Keratinocyte (primary cell): ENCODE data around the gene GPR137B. TPM values are rescaled to one million over a fixed set of nuclear protein-coding genes. Genes with fewer than 3 reads are reported as not detected.

Source experiments
- DNase-seq: peaks from one replicate; pipeline ENCODE4 v3.0.0-alpha.2; 2011; ENCODE audit warnings: low read depth, missing footprints, low spot score
- FAIRE-seq: peaks from 2 replicates; lab custom pipeline; 2011; peaks lifted over from hg19 to GRCh38; lab: Jason Lieb, UNC
- H2AFZ ChIP-seq: 2 replicates; pipeline ENCODE4 v1.6.0; 2012; ENCODE audit warnings: low read length, control low read depth, inconsistent platforms; ENCODE audit not compliant: control insufficient read depth
- H3K27ac ChIP-seq: 2 replicates; pipeline ENCODE4 v1.5.1; 2011; ENCODE audit warnings: low read length; ENCODE audit not compliant: control insufficient read depth, insufficient read depth
- H3K27me3 ChIP-seq: 3 replicates; pipeline ENCODE4 v1.6.0; 2011; ENCODE audit warnings: low read length; ENCODE audit not compliant: control insufficient read depth, insufficient read depth; ENCODE audit errors: extremely low read depth
- H3K36me3 ChIP-seq, 2 experiments: 2 replicates in 1 of 2; 3 replicates in 1 of 2; pipeline ENCODE4 v1.5.1; 2011; ENCODE audit warnings: low read length in 2 of 2, mild to moderate bottlenecking in 1 of 2; ENCODE audit not compliant: control insufficient read depth in 2 of 2, insufficient read depth in 2 of 2; ENCODE audit errors: extremely low read depth in 1 of 2
- H3K4me1 ChIP-seq: 3 replicates; pipeline ENCODE4 v1.5.1; 2011; ENCODE audit warnings: low read length; ENCODE audit not compliant: control insufficient read depth, insufficient read depth; ENCODE audit errors: extremely low read depth
- H3K4me2 ChIP-seq: 3 replicates; pipeline ENCODE4 v1.6.0; 2011; ENCODE audit warnings: low read depth, low read length; ENCODE audit not compliant: control insufficient read depth, insufficient read depth; ENCODE audit errors: extremely low read depth
- H3K4me3 ChIP-seq, 3 experiments: fragments of 200-600 bp in 1 of 3; sonication (generic) in 1 of 3; 2 replicates in 2 of 3; 3 replicates in 1 of 3; pipeline ENCODE4 v1.5.1; 2011 to 2016; ENCODE audit warnings: low read length in 3 of 3, mild to moderate bottlenecking in 3 of 3, control low read depth in 2 of 3, inconsistent platforms in 1 of 3, low read depth in 1 of 3, mixed read lengths in 1 of 3, mixed run types in 1 of 3, moderate library complexity in 1 of 3; ENCODE audit not compliant: control insufficient read depth in 2 of 3, insufficient read depth in 2 of 3; ENCODE audit errors: extremely low read depth in 1 of 3
- H3K79me2 ChIP-seq: 2 replicates; pipeline ENCODE4 v1.6.0; 2012; ENCODE audit warnings: low read length; ENCODE audit not compliant: control insufficient read depth, insufficient read depth
- H3K9ac ChIP-seq: 3 replicates; pipeline ENCODE4 v1.6.0; 2011; ENCODE audit warnings: low read length; ENCODE audit not compliant: control insufficient read depth, insufficient read depth; ENCODE audit errors: extremely low read depth
- H3K9me1 ChIP-seq: 3 replicates; pipeline ENCODE4 v1.6.0; 2011; ENCODE audit warnings: low read length; ENCODE audit not compliant: control insufficient read depth, insufficient read depth; ENCODE audit errors: extremely low read depth
- H3K9me3 ChIP-seq: 2 replicates; pipeline ENCODE4 v1.5.1; 2012; ENCODE audit warnings: low read depth, low read length; ENCODE audit not compliant: control insufficient read depth
- H4K20me1 ChIP-seq: 3 replicates; pipeline ENCODE4 v1.6.0; 2011; ENCODE audit warnings: low read length; ENCODE audit not compliant: control insufficient read depth, insufficient read depth; ENCODE audit errors: extremely low read depth
- CTCF ChIP-seq, 3 experiments: IDR thresholded peaks in 1 of 3; conservative IDR thresholded peaks in 1 of 3; optimal IDR thresholded peaks in 1 of 3; 2 replicates in 2 of 3; 3 replicates in 1 of 3; pipeline versions ENCODE3 to v1.5.1; 2011; ENCODE audit warnings: low read length in 3 of 3, mild to moderate bottlenecking in 3 of 3, moderate library complexity in 2 of 3, control low read depth in 1 of 3, inconsistent platforms in 1 of 3; ENCODE audit not compliant: insufficient read depth in 2 of 3; ENCODE audit errors: extremely low read depth in 1 of 3
- EZH2 ChIP-seq: IDR thresholded peaks from one replicate; pipeline ENCODE4 v1.6.1; 2012; ENCODE audit warnings: inconsistent platforms, mild to moderate bottlenecking, low read length, moderate library complexity
- dilution Hi-C: fragments of 300-500 bp; cut with MboI; formaldehyde crosslinking; loops from one replicate; pipeline ENCODE4 v1.7.0; 2020; ENCODE audit warnings: low sequenced_read_pairs; ENCODE audit not compliant: extremely low pct_ligation_motif_present
- polyA plus RNA-seq, 5 experiments: library from polyadenylated mRNA; depleted of rRNA in 3 of 5; stranded (reverse) in 3 of 5; stranded (forward) in 1 of 5; unstranded in 1 of 5; fragments of >200 nt; gene quantifications; 1 replicate in 1 of 5; 2 replicates in 3 of 5; 3 replicates in 1 of 5; pipeline versions ENCODE4 v1.2.1 to v1.2.3, GENCODE V29; 2011 to 2012; ENCODE audit warnings: missing spikeins in 2 of 5, low read depth in 1 of 5, low replicate concordance in 1 of 5

GPR137B gene
- polyA plus RNA-seq, 1 donor (not counting 4 experiments of a cell fraction or from before 2014, with no cell fraction given), result 7.1 TPM

DNA sequence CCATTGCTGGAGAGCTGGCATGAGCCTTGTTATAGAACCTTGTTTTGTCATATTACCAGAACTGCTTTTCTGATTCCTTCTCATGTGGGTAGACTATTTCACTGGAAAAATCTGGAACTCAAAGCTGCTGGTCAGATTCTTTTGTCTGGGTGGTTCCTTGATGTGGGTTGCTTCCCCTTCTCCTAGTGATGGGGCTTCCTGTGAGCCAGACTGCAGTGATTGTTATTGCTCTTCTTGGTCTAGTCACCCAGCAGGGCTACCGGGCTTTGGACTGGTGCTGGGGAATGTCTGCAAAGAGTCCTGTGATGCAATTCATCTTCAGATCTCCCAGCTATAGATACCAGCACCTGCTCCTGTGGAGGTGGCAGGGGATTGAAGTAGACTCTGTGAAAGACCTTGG lies 59.4 kb downstream of the GPR137B start:
- no peaks in the 10 kb centered on the region for H3K79me2 ChIP-seq
- no peaks in the 10 kb centered on the region for H3K4me1 ChIP-seq
- no peak overlapping the region for H3K4me3 ChIP-seq
- no peak overlapping the region for H3K4me2 ChIP-seq
- H3K9ac ChIP-seq, result no peak overlapping the region
- dilution Hi-C loops, result no loop called here
- no peaks in the 10 kb centered on the region for H3K9me3 ChIP-seq
- H3K9me1 ChIP-seq, result no peaks in the 10 kb centered on the region
- H3K36me3 ChIP-seq, result no peaks in the 10 kb centered on the region
- H3K27me3 ChIP-seq, result no peaks in the 10 kb centered on the region
- H4K20me1 ChIP-seq, result no peaks in the 10 kb centered on the region
- no peak overlapping the region for H2AFZ ChIP-seq
- DNase-seq (no peak), FAIRE-seq (no peak)
- H3K27ac ChIP-seq, result no peak overlapping the region
- no peak for TF ChIP-seq CTCF (optimal IDR thresholded peaks at IDR 0.05 in 1 of 3, IDR thresholded peaks at IDR 0.05 in 1 of 3, conservative IDR thresholded peaks at IDR 0.05 in 1 of 3; ENCODE audit: extremely low read depth in 1 of 3, insufficient read depth in 2 of 3, low read length in 3 of 3)
- TF ChIP-seq EZH2, result no peak

- Histone ChIP-seq H4K20me1 (no peaks in the 10 kb centered on the region), H2AFZ (no peak overlapping the region), H3K9me3 (no peaks in the 10 kb centered on the region), H3K4me2 (no peak overlapping the region), H3K4me1 (no peaks in the 10 kb centered on the region), H3K27me3 (no peaks in the 10 kb centered on the region), H3K9me1 (no peaks in the 10 kb centered on the region), H3K27ac (no peak overlapping the region), H3K79me2 (no peaks in the 10 kb centered on the region), H3K36me3 (no peaks in the 10 kb centered on the region), H3K4me3 (no peak overlapping the region), H3K9ac (no peak overlapping the region)
- no peak for FAIRE-seq
- no peak for DNase-seq
- TF ChIP-seq EZH2 (no peak), CTCF (optimal IDR thresholded peaks at IDR 0.05 in 1 of 3, IDR thresholded peaks at IDR 0.05 in 1 of 3, conservative IDR thresholded peaks at IDR 0.05 in 1 of 3; ENCODE audit: extremely low read depth in 1 of 3, insufficient read depth in 2 of 3, low read length in 3 of 3) (no peak)
- dilution Hi-C loops, result no loop called here
Observed at GRCh38 chr1:236204039-236204438, 61.7 kb downstream of the GPR137B start.
